Tibial nerve (tissue), 4 donors: ENCODE data around the gene ZNF850. TPM values are rescaled to one million over a fixed set of nuclear protein-coding genes. Genes with fewer than 3 reads are reported as not detected.
"Not testable (repeated sequence)": the region's sequence is repeated elsewhere in the genome, so short reads cannot be mapped to it uniquely, and the experiment has no call there.

Experiments used
- DNase-seq, 2 donors: peaks; one replicate each; pipeline ENCODE4 v3.0.0-alpha.2; 2019; ENCODE audit warnings: low spot score in 2 of 2
- H3K27ac ChIP-seq, 4 donors: fragments of 200-600 bp; sonication (generic) in 3 of 4; one replicate each; pipeline ENCODE4 v1.5.1; 2017 to 2019; ENCODE audit warnings: mild to moderate bottlenecking in 1 of 4
- H3K27me3 ChIP-seq, 2 donors: fragments of 200-600 bp; sonication (generic) in 1 of 2; one replicate each; pipeline versions ENCODE4 v1.5.1 to v1.6.0; 2017 to 2019
- H3K36me3 ChIP-seq, 3 donors: fragments of 200-600 bp; sonication (generic); one replicate each; pipeline ENCODE4 v1.5.1; 2018 to 2019
- H3K4me1 ChIP-seq, 4 donors: fragments of 200-600 bp; sonication (generic) in 3 of 4; one replicate each; pipeline ENCODE4 v1.5.1; 2017 to 2019
- H3K4me3 ChIP-seq, 4 donors: fragments of 200-600 bp; sonication (generic) in 3 of 4; one replicate each; pipeline ENCODE4 v1.5.1; 2017 to 2019; ENCODE audit warnings: mild to moderate bottlenecking in 1 of 4, moderate library complexity in 1 of 4
- H3K9me3 ChIP-seq, 4 donors: fragments of 200-600 bp; sonication (generic) in 3 of 4; one replicate each; pipeline ENCODE4 v1.5.1; 2017 to 2019
- EP300 ChIP-seq, 2 donors: sonication (generic); formaldehyde crosslinking; IDR thresholded peaks; one replicate each; pipeline ENCODE4 v1.6.1; 2017; ENCODE audit warnings: antibody characterized with exemption in 2 of 2, mild to moderate bottlenecking in 1 of 2
- POLR2A ChIP-seq, 2 donors: fragments of 450-650 bp; IDR thresholded peaks; one replicate each; pipeline ENCODE4 v1.6.1; 2017; ENCODE audit warnings: antibody characterized with exemption in 2 of 2, mild to moderate bottlenecking in 2 of 2, moderate library complexity in 2 of 2
- WGBS, 2 donors: methylation state at CpG; one replicate each; pipeline ENCODE4 v1.1.5; 2018; 5-methylcytosine and 5-hydroxymethylcytosine counted together
- total RNA-seq, 4 donors: library from RNA; depleted of rRNA; stranded (reverse); fragments of >200 nt; gene quantifications; one replicate each; pipeline ENCODE4 v1.1.0, GENCODE V29; 2016
- TF ChIP-seq, protein P1 (sequence below), 5 experiments: fragments of 200-600 bp in 3 of 5; fragments of 450-650 bp in 2 of 5; sonication (generic) in 3 of 5; IDR thresholded peaks; one replicate each; pipeline ENCODE4 v1.5.1; 2016 to 2019; ENCODE audit warnings: antibody characterized with exemption in 5 of 5, mild to moderate bottlenecking in 3 of 5, moderate library complexity in 2 of 5

ZNF850 gene
- total RNA-seq, 4 donors from 2014 or later, result 2.4 to 3.3 (median 3.1) TPM

DNA sequence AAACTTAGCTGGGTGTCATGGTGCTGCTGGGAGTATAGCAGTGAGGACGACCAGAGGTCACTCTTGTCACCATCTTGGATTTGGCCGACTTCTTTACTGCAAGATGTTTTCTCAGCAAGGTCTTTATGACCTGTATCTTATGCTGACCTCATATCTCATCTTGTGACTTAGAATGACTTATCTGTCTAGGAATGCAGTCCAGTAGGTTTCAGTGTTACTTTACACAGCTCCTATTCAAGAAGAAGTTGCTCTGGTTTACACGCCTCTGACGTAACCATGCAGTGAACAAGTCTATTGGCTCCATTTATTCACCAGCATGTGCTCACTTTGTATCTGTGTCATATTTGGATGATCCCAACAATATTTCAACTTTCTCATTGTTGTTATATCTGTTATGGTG, 26.7 kb downstream of the ZNF850 start:
- WGBS, 2 donors, result 97% methylated on average over 4 of the region's 4 CpGs
- DNase-seq, result no peak
- no peak overlapping the region for H3K4me3 ChIP-seq
- no peaks in the 10 kb centered on the region for H3K27me3 ChIP-seq
- TF ChIP-seq POLR2A (IDR thresholded peaks at IDR 0.05) (no peak), EP300 (IDR thresholded peaks at IDR 0.05) (no peak)
- TF ChIP-seq, protein P1, sequence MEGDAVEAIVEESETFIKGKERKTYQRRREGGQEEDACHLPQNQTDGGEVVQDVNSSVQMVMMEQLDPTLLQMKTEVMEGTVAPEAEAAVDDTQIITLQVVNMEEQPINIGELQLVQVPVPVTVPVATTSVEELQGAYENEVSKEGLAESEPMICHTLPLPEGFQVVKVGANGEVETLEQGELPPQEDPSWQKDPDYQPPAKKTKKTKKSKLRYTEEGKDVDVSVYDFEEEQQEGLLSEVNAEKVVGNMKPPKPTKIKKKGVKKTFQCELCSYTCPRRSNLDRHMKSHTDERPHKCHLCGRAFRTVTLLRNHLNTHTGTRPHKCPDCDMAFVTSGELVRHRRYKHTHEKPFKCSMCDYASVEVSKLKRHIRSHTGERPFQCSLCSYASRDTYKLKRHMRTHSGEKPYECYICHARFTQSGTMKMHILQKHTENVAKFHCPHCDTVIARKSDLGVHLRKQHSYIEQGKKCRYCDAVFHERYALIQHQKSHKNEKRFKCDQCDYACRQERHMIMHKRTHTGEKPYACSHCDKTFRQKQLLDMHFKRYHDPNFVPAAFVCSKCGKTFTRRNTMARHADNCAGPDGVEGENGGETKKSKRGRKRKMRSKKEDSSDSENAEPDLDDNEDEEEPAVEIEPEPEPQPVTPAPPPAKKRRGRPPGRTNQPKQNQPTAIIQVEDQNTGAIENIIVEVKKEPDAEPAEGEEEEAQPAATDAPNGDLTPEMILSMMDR (IDR thresholded peaks at IDR 0.05), result no peak
- H3K4me1 ChIP-seq, result no peaks in the 10 kb centered on the region
- H3K27ac ChIP-seq, result no peak overlapping the region
- peaks cover 6 to 100% (median 13%) of the 10 kb centered on the region in 3 donors for H3K36me3 ChIP-seq
- peaks cover 12 to 100% (median 60%) of the 10 kb centered on the region in 4 donors for H3K9me3 ChIP-seq

DNA sequence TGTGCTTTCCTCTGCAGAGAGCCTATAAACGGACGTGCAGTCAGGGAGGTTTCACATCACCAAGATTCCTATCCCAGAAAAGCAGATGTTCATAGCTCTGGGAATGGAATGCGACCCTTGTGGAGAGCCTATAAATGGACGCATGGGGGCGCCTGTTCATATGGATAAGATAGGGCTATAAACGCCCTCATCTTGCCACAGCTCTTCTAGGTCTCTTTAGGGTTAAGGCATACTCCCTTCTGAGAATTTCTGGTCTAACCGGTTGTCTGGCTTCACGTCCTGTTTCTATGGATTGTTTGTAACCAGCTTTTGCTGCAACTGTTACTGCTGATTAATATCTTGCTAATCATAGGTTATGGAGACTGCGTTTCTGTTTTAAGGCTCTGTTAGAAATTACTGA, 36.4 kb downstream of the ZNF850 start:
- Histone ChIP-seq H3K9me3 (peaks cover 3 to 100% (median 51%) of the 10 kb centered on the region in 4 donors), H3K36me3 (peaks cover 0 to 95% (median 10%) of the 10 kb centered on the region in 3 donors)
- H3K27me3 ChIP-seq, H3K4me1 ChIP-seq, H3K4me3 ChIP-seq, DNase-seq, H3K27ac ChIP-seq: not testable (repeated sequence)
- 50 to 53% methylated on average over 9 of the region's 9 CpGs for WGBS, 2 donors

DNA sequence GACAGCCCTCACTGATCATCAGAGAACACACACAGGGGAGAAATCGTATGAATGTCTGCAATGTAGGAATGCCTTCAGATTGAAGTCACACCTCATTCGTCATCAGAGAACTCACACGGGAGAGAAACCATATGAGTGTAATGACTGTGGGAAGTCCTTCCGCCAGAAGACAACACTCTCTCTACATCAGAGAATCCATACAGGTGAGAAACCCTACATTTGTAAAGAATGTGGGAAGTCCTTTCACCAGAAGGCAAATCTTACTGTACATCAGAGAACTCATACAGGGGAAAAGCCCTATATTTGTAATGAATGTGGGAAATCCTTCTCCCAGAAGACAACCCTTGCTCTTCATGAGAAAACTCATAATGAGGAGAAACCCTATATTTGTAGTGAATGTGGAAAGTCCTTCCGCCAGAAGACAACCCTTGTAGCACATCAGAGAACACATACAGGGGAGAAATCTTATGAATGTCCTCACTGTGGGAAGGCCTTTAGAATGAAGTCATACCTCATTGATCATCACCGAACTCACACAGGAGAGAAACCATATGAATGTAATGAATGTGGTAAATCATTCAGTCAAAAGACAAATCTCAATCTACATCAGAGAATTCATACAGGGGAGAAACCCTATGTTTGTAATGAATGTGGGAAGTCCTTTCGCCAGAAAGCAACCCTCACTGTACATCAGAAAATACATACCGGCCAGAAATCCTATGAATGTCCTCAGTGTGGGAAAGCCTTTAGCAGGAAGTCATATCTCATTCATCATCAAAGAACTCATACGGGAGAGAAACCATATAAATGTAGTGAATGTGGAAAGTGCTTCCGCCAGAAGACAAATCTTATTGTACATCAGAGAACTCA, 52.7 kb downstream of the ZNF850 start:
- Histone ChIP-seq H3K36me3 (peaks cover 3 to 100% (median 38%) of the 10 kb centered on the region in 3 donors), H3K9me3 (peaks cover 13 to 100% (median 68%) of the 10 kb centered on the region in 4 donors)
- 96 to 99% methylated on average over 10 of the region's 10 CpGs for WGBS, 2 donors

DNA sequence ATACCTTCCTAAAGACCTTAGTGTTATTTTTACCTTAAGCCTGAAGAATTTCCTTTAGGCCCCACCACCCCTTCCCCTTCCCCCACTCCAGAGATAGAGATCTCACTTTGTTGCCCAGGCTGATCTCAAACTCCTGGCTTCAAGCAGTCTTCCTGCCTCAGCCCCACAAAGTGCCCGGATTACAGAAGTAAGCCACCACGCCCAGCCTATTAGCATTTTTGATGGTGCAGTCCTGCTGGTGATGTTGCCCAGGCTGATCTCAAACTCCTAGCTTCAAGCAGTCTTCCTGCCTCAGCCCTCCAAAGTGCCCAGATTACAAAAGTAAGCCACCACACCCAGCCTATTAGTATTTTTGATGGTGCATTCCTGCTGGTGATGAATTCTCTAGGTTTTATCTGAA, 63.2 kb downstream of the ZNF850 start:
- no peak overlapping the region for H3K4me3 ChIP-seq
- peaks cover 0 to 100% (median 61%) of the 10 kb centered on the region in 4 donors for H3K9me3 ChIP-seq
- H3K36me3 ChIP-seq, result peaks cover 3 to 98% (median 23%) of the 10 kb centered on the region in 3 donors
- no peaks in the 10 kb centered on the region for H3K4me1 ChIP-seq
- H3K27me3 ChIP-seq, result no peaks in the 10 kb centered on the region
- no peak for DNase-seq
- 79 to 85% methylated on average over 2 of the region's 2 CpGs for WGBS, 2 donors
- no peak overlapping the region for H3K27ac ChIP-seq
- TF ChIP-seq, protein P1 (IDR thresholded peaks at IDR 0.05), result no peak
- TF ChIP-seq POLR2A (IDR thresholded peaks at IDR 0.05) (no peak), EP300 (IDR thresholded peaks at IDR 0.05) (no peak)

More for the DNA sequence above, 52.7 kb downstream of the ZNF850 start:
- Histone ChIP-seq H3K4me3 (no peak overlapping the region), H3K27me3 (no peaks in the 10 kb centered on the region), H3K27ac (no peak overlapping the region), H3K4me1 (no peaks in the 10 kb centered on the region)
- no peak for DNase-seq
- no peak for TF ChIP-seq EP300 (IDR thresholded peaks at IDR 0.05)
- TF ChIP-seq POLR2A (IDR thresholded peaks at IDR 0.05), result no peak
- TF ChIP-seq, protein P1 (IDR thresholded peaks at IDR 0.05), result no peak

DNA sequence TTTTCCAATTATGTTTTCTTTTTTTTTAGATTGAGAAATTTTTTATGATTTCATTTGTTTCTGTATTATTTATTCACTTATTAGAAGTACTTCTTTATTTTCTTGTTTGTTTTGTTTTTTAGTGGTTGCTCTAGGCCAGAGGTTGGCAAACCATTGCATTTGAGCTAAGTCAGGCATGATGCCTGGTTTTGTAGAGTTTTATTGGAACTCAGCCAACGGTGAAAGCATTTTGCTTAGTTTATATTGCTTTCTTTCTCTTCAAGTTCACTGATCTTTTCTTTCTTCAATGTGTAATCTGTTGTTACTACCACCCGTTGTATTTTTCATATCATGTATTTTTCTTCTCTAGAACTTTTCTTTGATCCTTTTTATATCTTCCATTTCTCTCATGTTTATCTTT, 65.5 kb downstream of the ZNF850 start:
- TF ChIP-seq, protein P1 (IDR thresholded peaks at IDR 0.05), result no peak
- TF ChIP-seq EP300 (IDR thresholded peaks at IDR 0.05) (no peak), POLR2A (IDR thresholded peaks at IDR 0.05) (no peak)
- no peak for DNase-seq
- WGBS, 2 donors, result 92 to 96% methylated on average over 1 of the region's 2 CpGs
- no peak overlapping the region for H3K4me3 ChIP-seq
- peaks cover 0 to 93% (median 53%) of the 10 kb centered on the region in 4 donors for H3K9me3 ChIP-seq
- H3K36me3 ChIP-seq, result peaks cover 0 to 88% (median 3%) of the 10 kb centered on the region in 3 donors
- H3K27me3 ChIP-seq, result no peaks in the 10 kb centered on the region
- H3K27ac ChIP-seq, result no peak overlapping the region
- H3K4me1 ChIP-seq, result no peaks in the 10 kb centered on the region
